Measurements from ENCODE around the gene EIF4A2. TPM values are rescaled to one million over a fixed set of nuclear protein-coding genes. Genes with fewer than 3 reads are reported as not detected.

EIF4A2 gene
- 1,507 TPM for total RNA-seq

DNA sequence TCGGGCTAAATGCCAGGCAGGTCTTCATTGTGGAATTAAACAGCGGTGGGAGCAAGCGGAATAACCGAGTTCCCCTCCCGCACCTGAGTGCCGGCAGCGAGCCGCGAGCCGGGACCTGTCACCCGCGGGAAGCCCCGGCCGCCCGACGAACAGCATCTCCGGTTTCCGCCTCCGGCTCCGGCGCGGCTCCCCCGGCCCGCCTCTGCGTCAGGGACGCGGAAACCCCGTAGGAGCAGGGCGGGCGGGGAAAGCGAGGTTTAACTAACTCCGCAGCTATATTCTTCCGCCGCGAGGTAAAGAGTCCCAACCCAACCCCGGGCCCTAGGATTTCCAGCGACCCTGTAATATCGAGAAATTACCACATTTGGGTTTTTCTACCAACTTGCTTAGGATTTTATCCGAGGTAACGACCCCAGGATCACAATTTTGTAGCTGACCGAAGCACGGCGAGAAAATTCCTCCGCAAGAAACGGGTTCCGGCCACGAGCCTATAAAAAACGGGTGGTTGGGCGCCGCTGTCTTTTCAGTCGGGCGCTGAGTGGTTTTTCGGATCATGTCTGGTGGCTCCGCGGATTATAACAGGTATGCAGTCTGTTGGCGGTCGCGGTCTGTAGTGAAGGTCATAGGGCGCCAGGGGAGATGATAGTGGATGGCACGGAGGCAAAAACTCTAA is at the start of gene EIF4A2:
Gene EIF4A2, plus strand, starts transcription at position 520 of the 673 bp plus-strand sequence. Its CDS starts 34 bp downstream, at position 554.
- no peak for FAIRE-seq
- peak; percentile 84 to 85 for DNase-seq (ENCODE audit: low spot score in 2 of 2)

DNA sequence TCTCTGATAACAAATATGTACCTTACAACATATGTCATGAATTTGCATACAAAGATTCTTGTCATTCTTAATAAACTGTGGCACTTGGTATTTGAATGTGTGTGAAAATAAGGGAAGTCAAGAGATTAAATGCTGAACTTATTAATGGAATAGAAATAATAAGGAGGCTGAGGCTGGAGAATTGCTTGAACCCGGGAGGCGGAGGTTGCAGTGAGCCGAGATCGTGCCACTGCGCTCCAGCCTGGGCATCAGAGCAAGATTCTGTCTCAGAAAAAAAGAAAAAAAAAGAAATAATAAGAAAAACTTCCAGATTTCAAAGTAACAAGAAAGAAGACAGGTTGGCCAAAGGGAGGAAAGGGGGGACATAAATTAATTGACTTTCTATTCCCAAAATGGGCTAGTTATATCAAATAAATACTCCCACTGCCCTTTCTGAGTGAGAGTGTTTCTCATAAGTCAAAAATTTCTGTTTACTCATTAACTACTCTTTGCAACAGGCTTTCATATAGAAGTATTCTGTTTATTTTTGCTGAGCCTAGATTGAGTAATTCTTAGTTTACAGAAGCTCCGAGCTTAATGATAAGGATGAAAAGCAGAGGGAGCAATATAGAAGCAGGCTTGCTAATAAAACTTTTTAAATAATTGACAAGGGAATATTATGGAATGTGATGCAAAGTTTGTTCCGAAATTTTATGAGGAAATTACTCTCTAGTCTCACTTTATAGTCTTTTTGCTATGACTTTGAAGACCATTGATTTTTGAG is 40.6 kb upstream of the EIF4A2 start:
- FAIRE-seq (no peak), DNase-seq (ENCODE audit: low spot score in 2 of 2) (no peak)

DNA sequence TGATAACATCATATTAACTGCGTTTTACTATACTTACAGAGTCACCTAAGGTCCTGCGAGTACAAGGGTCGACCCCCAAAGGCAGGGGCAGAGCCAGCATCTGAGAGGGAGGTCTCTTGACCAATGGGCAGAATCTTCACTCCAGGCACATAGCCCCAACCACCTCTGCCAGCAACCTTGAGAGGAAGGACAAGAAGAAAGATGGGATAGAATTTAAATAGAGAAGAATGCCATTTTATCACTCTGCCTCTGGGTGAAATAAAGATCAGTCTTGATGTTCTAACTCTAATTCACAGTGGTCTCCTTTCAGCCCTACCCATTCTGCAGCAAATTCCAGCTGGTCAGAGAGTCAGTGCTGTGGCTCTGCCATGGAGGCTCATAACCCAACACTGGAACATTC is 39.7 kb upstream of the EIF4A2 start:
- FAIRE-seq (no peak), DNase-seq (ENCODE audit: low spot score in 2 of 2) (no peak)

DNA sequence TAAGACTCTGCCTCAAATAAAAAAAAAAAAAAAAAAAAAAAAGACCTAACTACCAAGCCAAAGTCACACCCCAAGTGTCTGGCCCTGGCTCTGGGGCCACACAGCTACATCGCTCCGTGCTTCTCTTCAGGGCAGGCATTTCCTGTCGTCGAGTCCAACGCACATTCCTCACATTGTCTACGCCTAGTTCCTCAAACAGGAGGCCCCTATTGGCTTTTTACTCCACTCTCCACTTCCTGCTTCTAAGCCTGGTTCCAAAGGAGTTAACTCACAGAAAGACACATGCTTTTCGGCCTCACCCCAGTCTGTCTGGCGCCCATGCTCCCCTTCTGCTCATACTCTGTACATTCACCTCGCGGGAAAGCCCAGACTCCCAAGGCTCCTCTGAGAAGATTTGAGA is 37.4 kb upstream of the EIF4A2 start:
- DNase-seq (ENCODE audit: low spot score in 2 of 2) (no peak), FAIRE-seq (no peak)

DNA sequence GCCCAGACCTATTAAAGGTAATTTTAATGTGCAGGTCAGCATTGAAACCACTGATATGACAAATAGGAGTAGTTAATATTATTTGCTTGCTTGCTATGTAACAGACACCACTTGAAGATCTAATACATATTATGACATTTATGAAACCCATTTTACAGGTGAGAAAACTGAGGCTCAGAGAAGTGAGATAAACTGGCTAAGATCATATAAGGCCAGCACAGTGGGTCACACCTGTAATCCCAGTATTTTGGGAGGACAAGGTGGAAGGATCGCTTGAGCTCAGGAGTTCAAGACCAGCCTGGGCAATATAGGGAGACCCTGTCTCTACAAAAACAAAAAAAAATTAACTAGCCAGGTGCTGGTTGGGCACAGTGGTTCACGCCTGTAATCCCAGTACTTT is 33.1 kb upstream of the EIF4A2 start:
- FAIRE-seq = no peak
- DNase-seq (ENCODE audit: low spot score in 2 of 2) = no peak

DNA sequence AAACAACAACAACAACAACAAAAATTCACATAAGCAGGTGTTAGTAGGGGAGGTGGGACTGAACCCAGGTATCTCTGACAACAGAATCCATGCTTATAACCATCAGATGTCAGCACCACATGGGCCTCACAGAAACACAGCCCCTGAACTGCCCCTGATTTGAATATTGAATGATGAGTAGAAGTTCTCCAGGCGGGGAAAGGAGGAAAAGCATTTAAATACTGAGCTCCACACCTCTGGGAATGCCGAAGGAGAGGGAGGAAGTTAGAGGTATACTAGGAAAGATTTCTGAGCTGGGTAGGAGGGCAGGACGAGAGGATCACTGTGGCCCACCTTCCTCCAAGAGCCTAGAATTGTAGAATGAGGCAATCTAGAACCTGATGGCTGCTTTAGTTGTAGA is 31.9 kb upstream of the EIF4A2 start:
- DNase-seq (ENCODE audit: low spot score in 2 of 2) (no peak), FAIRE-seq (no peak)

DNA sequence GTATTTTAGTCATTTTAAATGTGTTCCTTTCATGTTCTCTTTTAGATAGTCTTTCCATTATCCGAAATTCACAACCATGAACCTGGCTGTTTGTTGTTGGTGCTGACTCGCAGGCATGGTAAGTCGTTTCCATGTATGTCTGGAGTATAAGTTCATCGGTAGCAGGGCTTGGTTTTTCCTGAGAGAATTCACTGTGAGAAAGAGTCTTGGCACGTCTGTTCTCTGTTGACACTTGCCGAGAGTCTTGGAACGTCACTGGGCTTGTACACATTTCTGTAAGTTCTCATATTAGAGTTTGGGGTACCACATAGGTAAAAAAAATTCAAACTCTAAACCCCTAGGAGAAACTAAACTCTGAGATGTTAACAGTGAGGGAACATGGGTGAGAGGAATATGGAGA is 29.4 kb upstream of the EIF4A2 start:
- DNase-seq (ENCODE audit: low spot score in 2 of 2) (no peak), FAIRE-seq (no peak)

DNA sequence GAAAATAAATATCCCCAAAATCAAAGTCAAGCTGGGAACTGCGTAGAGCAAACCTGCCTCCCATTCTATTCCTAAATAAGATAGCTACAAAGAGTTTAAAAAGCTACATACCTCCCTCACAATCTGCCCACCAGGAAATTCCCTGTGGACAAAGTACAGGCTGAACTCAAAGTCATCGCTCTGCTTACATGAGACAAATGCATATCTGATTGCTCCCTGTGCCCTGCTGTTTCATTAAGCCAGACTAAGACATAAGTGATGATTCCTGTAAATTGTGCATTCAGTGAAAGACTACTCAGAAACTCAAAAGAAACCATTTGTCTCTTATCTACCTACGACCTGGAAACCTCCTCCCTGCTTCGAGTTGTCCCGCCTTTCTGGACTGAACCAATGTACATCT is 28.5 kb upstream of the EIF4A2 start:
- FAIRE-seq = no peak
- no peak for DNase-seq (ENCODE audit: low spot score in 2 of 2)

DNA sequence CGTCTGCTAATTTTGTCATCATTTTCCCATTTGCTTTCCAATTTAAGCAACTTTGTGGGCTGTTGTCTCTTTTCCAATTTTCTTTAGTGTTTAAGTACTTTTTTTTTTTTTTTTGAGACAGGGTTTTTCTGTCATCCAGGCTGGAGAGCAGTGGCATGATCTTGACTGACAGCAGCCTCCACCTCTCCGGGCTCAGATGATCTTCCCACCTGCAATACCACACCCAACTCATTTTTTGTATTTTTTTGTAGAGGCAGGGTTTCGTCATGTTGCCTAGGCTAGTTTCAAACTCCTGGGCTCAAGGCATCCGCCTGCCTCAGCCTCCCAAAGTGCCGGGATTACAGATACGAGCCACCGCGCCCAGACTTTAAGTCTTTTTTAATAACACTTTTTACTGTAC is 26.2 kb upstream of the EIF4A2 start:
- DNase-seq (ENCODE audit: low spot score in 2 of 2) = no peak
- no peak for FAIRE-seq

DNA sequence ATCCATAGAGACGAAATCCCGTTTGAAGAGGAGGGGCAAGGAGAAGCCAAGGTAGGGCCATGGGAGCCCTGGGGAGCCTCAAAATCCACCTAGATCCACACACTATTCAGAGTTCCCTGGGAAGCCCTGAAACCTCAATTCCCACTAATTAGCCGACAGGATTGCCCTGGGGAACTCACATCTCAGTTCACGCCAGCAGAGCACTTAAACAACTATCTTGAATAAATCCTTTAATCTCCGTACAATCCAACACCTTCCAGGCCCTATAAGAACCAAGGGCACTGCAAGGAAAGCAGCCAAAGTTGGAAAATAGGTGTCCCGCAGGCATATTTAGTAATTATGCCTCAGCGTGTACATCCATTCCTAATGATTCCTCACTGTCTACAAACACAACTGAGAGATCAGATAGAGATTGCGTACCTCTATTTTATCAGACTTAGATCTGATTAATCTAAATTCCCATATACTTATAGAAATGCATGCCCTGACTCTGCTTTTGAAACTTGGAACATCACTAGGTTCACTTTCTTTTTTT is 25.6 kb upstream of the EIF4A2 start:
- DNase-seq (ENCODE audit: low spot score in 2 of 2) = no peak
- no peak for FAIRE-seq

DNA sequence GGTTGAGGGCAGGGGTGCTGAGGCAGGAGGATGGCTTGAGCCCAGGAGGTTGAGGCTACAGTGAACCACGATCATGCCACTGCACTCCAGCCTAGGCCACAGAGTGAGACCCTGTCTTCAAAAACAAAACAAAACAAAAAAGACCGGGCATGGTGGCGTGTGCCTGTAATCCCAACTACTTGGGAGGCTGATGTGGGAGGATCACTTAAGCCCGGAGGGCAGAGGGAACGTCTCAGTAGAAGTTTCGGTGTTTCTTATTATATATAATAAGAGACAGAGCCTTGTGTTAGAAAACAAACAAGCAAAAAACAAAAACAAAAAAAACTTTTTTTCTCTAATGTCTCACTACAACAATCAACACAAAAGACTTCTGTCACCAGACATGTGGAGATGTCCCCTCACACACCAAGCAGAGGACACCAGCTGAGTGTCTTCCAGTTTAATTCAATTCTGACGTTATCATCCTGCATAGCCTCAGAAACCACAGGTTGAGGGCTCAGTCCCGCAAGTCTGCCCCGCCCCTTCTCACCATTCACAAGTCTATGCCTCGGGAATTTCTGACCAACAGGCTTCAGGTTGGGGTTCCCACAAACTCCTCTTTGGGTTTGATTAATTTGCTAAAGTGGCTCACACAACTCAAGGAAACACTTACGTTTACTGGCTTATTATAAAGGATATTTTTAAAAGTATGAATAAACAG is 24.0 kb upstream of the EIF4A2 start:
- FAIRE-seq = no peak
- no peak for DNase-seq (ENCODE audit: low spot score in 2 of 2)

DNA sequence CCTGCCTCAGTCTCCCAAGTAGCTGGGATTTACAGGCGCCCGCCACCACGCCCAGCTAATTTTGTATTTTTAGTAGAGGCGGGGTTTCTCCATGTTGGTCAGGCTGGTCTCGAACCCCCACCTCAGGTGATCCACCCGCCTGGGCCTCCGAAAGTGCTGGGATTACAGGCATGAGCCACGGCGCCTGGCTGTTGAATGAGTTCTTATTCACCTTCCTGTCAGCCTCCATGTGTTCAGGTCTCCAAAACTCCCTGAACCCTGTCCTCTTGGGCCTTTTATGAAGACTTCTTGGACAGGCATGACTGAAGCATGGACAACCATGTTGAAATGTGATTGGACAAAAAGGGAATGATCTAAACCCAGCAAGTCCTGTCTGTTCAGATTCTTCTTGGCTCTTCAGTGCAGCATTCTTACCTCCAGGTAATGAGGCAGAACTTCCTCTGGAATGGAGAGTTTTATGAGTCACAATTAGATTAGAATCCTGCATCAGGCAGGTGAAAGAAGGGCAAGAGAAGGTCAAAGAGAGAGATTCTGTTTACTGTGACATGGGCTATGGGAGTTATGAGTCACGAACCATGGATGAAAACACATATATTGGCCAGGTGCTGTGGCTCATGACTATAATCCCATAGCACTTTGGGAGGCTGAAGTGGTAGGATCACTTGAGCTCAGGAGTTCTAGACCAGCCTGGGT is 23.1 kb upstream of the EIF4A2 start:
- DNase-seq (ENCODE audit: low spot score in 2 of 2) (no peak), FAIRE-seq (no peak)

DNA sequence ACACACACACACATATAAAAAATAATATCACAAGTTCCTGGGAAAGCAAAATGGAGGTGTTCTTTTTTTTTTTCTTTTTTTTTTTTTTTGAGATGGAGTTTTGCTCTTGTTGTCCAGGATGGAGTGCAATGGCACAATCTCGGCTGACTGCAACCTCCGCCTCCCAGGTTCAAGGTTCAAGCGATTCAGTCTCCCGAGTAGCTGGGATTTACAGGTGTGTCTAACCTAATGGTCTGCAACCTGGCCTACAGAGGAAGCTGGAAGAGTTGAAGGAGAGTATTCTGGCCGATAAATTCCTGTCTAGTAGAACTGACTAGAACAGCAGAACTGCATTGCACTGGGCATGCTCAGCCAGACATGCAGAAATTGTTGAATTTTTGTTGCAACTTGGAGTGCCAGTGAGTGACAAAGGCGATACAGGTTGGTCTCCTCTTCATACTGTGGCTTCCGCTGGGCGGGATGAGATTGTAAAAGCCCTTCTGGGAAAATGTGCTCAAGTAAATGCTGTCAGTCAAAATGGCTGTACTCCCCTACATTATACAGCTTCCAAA is 22.4 kb upstream of the EIF4A2 start:
- FAIRE-seq (no peak), DNase-seq (ENCODE audit: low spot score in 2 of 2) (no peak)

DNA sequence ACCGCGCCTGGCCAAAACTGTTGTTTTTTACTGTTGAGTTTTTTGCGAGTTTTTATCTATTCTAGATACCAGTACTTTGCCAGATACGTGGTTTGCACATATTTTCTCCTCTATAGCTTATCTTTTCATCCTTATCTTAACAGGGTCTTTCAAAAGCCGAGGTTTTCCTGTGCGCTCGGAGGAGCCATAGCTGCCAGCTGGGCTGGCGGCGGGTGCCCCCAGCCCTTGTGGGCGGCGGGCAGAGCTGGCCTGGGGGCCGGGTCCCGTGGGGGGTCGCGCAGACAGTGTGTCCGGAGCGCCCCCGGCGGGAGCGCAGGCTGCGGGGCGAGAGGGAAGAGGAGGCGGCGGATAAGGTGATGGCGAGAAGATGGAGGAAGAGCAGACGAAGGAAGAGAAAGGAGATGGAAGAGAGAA is 11.1 kb upstream of the EIF4A2 start:
- no peak for DNase-seq (ENCODE audit: low spot score in 2 of 2)
- no peak for FAIRE-seq

DNA sequence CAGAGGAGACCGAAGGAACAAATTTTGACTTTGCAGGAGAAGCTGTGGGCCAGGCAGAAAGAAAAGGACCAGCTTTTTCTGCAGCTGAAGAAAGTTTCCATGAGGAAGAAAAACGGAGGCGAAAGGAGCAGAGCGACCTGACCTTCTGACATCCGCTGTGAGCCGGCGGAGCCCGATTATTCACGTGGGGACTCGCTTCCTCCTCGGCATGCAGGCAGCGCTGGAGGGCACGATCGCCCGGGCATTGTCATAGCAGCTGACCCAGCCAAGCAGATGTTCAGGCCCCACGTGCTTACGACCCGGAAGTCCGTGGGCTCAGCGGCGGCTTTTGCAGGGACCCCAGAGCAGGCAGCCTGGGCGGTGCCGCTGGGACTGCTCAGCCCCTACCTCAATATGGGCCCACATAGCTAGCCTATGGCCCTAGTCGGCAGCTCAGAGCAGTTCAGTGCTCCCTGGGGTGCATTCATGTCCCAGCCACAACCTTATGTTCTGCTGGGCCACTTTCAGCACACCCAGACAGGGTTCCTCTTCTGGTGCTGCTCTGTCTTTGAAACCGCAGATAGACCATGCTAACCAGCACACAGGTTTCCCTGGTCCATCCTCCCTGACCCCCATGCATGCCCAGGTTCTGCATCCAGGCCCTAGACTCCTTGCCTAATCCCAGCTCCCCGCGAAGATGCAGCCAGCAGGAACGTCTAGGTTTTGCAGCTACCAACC is 10.5 kb upstream of the EIF4A2 start:
- DNase-seq (ENCODE audit: low spot score in 2 of 2) (peak; percentile 48 to 65), FAIRE-seq (no peak)

DNA sequence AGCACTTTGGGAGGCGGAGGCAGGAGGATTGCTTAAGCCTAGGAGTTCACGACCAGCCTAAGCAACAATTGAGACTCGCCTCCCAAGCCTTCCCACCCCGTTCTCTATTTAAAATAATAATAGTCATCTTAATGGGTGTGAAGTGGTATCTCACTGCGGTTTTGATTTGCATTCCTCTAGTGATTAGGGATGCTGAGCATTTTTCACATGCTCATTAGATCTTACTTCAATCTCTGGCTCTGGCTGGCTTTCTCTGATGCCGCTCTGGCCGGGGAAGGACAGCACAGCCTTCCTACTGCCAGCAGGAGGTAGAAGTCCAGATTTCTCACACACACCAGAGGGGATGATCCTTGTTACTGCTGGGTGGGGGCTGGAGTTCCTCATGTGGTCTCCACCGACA is 7.4 kb upstream of the EIF4A2 start:
- FAIRE-seq (no peak), DNase-seq (ENCODE audit: low spot score in 2 of 2) (no peak)

DNA sequence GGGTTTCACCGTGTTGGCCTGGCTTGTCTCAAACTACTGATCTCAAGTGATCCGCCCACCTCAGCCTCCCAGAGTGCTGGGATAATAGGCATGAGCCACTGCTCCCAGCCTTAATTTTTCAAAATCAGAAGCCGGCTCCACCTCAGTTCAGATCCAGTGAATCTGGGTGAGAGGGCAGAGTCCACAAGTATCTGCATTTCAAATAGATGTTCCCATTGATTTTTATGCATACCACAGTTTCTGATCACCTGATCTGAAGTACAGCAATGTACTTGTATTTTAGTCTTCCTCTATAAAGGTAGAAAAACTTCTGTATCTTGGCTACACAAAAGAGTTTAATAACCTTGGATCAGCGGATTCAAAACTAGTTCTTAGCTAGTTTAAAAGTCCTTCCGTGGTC is 4.2 kb upstream of the EIF4A2 start:
- DNase-seq (ENCODE audit: low spot score in 2 of 2) (no peak), FAIRE-seq (no peak)

DNA sequence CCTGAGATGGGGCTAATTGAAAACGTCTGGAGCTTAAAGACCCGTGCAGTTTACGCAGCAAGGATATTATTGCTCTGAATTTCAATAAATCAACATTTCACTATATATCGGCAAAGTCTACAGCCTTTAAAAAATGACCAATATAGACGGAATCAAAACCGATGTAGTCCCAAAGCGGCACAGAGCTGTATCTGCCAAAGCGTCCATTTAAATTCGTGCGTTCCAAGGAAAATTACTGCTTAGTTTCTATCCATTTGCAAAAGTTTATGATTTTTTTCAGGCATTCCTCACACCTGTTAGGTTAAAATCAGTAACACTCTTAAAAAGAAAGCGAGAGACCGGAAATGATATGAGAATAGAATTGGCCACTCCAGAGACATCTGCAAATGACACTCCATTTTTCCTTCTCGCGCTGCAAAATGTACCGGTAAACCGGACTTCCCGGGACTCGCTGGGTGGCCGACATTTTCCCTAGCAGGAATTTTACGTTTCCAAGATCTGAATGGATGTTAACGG is 777 bp upstream of the EIF4A2 start:
- FAIRE-seq = no peak
- no peak for DNase-seq (ENCODE audit: low spot score in 2 of 2)

DNA sequence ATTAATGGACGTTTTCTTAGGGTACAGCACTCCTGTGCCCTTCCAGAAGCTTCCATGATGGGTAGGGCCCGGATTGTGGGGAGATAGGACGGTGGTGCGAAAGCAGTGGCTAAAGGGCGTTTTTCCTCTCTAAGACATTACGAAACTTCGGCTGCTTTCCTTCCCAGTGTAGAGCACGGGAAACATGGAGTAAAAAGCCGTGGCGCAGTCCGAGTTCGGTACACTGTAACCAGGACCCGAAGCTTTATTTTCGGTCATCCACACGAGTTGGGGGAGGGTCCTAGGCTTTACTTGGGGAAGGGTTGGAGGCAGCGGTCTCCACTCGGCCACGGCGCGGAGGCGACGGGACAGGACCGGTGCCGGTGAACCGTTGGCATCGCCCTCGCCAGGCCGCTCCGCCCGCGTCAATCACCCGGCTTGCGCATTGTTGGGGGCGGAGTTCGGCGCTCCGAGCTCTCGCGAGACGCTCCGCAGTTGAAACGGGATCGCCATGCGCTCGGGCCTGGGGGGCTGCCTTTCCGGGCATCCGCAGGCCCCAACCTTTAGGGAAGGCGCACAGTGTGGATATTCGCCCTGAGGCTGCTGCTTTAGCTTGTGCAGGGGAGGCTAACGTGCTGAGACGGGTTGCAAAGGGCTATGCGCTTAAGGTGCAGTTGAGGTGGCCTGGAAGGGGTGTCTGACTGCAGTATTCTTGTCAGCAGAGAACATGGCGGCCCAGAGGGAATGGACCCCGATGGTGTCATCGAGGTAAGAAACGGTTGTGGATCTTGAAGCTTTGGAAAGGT is 546 bp downstream of the EIF4A2 start:
- peak; percentile 64 to 80 for DNase-seq (ENCODE audit: low spot score in 2 of 2)
- no peak for FAIRE-seq

Data from frontal cortex (tissue), 4 donors.